ENCODE data around the gene OVOL2.
"Not testable (repeated sequence)": the region's sequence is repeated elsewhere in the genome, so short reads cannot be mapped to it uniquely, and the experiment has no call there.

OVOL2 gene

DNA sequence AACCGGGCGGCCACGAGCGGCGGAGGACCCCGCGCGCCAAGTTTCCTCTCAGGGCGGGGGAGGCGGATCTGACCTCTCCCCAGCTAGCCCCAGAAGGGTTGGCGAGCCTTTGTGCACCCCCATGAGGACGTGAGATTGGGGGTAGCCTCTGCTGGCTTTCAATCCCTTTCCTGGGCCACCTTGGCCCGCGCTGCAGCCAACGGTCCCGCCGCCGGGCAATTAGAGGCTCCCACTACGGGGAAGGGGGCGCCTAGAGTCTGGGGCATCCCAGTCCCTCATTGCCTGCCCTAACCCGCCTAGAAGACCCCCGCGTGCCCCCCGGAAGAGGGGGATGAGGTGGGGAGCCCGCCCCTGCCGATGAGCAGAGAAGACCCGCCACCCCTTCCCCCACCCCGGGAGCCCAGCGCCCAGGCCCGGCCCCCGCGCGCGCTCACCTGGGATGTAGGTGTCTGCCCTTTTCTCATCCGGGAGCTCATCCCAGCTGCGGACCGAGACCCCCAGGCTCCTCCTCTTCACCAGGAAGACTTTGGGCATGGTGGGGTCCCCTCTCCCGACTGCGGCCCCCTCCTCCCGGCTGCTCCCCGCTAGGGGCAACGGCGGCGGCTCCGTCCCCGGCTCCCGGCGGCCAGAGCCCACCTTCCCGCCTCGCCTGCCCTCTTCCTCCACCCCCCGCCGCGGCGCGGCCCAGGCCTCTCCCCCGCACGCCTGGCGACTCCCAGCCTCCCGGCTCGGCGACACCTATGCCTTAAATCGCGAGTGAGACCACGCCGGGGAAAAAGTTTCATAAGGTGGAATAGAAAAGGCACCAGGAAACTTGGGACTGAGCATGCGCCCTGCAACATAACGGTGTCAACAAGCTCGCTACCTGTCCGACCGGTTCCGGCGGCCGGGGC, at the start of gene OVOL2:
Gene OVOL2, minus strand, starts transcription at position 816 of the 893 bp plus-strand sequence. Its CDS starts 282 bp downstream, at position 534.
- Histone ChIP-seq H3K4me3 (ENCODE audit: low read depth in 1 of 5, low read length in 5 of 5) (peak within 1 kb of the TSS in 4 of 5 donors; percentile 11 to 62 (median 50)), H3K4me1 (ENCODE audit: control insufficient read depth in 5 of 5, insufficient read depth in 5 of 5, low read length in 5 of 5) (peaks cover 0 to 34% (median 24%) of the 10 kb centered on the region in 5 donors), H3K36me3 (ENCODE audit: control insufficient read depth in 5 of 5, insufficient read depth in 5 of 5, low read length in 5 of 5) (no peaks in the 10 kb centered on the region), H3K27me3 (ENCODE audit: control insufficient read depth in 5 of 5, insufficient read depth in 4 of 5, low read length in 5 of 5) (peaks cover 40 to 64% (median 56%) of the 10 kb centered on the region in 5 donors), H3K9me3 (ENCODE audit: control insufficient read depth in 5 of 5, low read length in 5 of 5) (peaks cover 0 to 2% (median 0%) of the 10 kb centered on the region in 5 donors), H3K27ac (ENCODE audit: low read depth, low read length) (no peak within 1 kb of the TSS), H3K9ac (ENCODE audit: low read length in 5 of 5) (no peak within 1 kb of the TSS)

DNA sequence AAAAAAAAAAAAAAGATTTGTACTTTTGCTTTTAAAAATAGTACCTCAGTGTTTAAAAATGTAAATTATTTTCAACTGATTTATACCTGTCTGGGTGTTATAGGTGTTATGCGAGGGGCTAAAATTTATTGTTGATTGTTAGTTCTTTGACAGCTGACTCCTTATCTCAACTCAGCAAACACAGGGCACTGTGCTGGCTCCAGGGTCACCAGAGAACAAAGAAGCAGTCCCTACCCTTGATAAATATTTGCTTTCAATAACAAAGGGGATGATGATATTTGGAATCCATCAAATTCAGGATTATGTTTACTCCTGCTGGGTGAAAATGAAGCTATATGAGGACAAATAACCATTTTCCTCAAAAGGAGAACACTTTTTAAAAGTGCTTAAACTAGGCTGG, 45.8 kb upstream of the OVOL2 start:
- Histone ChIP-seq H3K9ac (ENCODE audit: low read length in 5 of 5) (no peak overlapping the region), H3K36me3 (ENCODE audit: control insufficient read depth in 5 of 5, insufficient read depth in 5 of 5, low read length in 5 of 5) (no peaks in the 10 kb centered on the region), H3K9me3 (ENCODE audit: control insufficient read depth in 5 of 5, low read length in 5 of 5) (no peaks in the 10 kb centered on the region)

DNA sequence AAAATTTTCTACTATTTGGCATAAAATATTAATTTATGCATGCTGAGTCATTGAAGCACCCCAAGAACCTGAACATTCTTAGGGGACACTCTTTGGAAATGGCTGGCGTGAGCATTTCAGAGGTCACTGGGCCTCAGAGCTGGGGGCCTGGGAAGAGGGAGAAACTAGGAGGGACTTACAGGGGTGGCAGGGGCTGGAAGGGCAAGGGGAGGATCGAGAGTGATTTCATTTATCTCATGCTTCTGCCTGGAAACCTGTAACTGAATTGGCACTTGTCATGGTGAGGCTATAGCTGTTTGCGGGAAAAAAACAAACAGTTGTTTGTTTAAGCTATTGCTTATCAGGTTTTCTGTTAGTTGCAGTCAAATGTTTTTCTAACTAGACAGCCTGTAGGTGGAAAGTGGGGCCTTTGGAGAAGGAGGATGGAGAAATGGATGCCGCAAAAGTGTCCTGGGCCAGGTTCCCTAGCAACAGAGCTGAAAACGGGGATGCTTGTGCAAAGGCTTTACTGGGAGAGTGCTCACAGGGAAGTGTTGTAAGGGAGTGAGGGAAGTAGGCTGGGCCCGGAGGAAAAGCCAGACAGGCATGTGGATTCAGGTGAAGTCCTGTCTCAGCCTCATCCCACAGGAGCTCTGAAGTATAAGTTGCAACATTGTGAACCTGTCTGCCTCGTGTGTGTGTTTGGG, 43.6 kb upstream of the OVOL2 start:
- no peak overlapping the region for H3K4me3 ChIP-seq (ENCODE audit: low read depth in 1 of 5, low read length in 5 of 5)
- no peaks in the 10 kb centered on the region for H3K36me3 ChIP-seq (ENCODE audit: control insufficient read depth in 5 of 5, insufficient read depth in 5 of 5, low read length in 5 of 5)
- no peaks in the 10 kb centered on the region for H3K9me3 ChIP-seq (ENCODE audit: control insufficient read depth in 5 of 5, low read length in 5 of 5)
- no peak overlapping the region for H3K27ac ChIP-seq (ENCODE audit: low read depth, low read length)
- H3K27me3 ChIP-seq (ENCODE audit: control insufficient read depth in 5 of 5, insufficient read depth in 4 of 5, low read length in 5 of 5), result peaks cover 0 to 12% (median 0%) of the 10 kb centered on the region in 5 donors
- H3K4me1 ChIP-seq (ENCODE audit: control insufficient read depth in 5 of 5, insufficient read depth in 5 of 5, low read length in 5 of 5), result no peaks in the 10 kb centered on the region
- H3K9ac ChIP-seq (ENCODE audit: low read length in 5 of 5), result no peak overlapping the region

More for the DNA sequence above, 45.8 kb upstream of the OVOL2 start:
- Histone ChIP-seq H3K4me1 (ENCODE audit: control insufficient read depth in 5 of 5, insufficient read depth in 5 of 5, low read length in 5 of 5) (no peaks in the 10 kb centered on the region), H3K27ac (ENCODE audit: low read depth, low read length) (no peak overlapping the region), H3K27me3 (ENCODE audit: control insufficient read depth in 5 of 5, insufficient read depth in 4 of 5, low read length in 5 of 5) (peaks cover 0 to 12% (median 0%) of the 10 kb centered on the region in 5 donors), H3K4me3 (ENCODE audit: low read depth in 1 of 5, low read length in 5 of 5) (no peak overlapping the region)

DNA sequence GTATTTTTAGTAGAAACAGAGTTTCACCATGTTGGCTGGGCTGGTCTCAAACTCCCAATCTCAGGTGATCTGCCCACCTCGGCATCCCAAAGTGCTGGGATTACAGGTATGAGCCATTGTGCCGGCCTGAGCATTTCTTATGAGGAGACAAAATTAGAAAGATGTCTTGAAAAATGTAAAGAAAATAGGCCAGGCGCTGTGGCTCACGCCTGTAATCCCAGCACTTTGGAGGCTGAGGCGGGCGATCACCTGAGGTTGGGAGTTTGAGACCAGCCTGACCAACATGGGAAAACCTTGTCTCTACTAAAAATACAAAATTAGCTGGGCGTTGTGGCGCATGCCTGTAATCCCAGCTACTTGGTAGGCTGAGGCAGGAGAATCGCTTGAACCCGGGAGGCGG, 42.9 kb upstream of the OVOL2 start:
- not testable (repeated sequence) for H3K9me3 ChIP-seq (ENCODE audit: control insufficient read depth in 5 of 5, low read length in 5 of 5); H3K36me3 ChIP-seq (ENCODE audit: control insufficient read depth in 5 of 5, insufficient read depth in 5 of 5, low read length in 5 of 5); H3K27ac ChIP-seq (ENCODE audit: low read depth, low read length); H3K4me3 ChIP-seq (ENCODE audit: low read depth in 1 of 5, low read length in 5 of 5); H3K9ac ChIP-seq (ENCODE audit: low read length in 5 of 5); H3K4me1 ChIP-seq (ENCODE audit: control insufficient read depth in 5 of 5, insufficient read depth in 5 of 5, low read length in 5 of 5)
- peaks cover 0 to 12% (median 0%) of the 10 kb centered on the region in 5 donors for H3K27me3 ChIP-seq (ENCODE audit: control insufficient read depth in 5 of 5, insufficient read depth in 4 of 5, low read length in 5 of 5)

DNA sequence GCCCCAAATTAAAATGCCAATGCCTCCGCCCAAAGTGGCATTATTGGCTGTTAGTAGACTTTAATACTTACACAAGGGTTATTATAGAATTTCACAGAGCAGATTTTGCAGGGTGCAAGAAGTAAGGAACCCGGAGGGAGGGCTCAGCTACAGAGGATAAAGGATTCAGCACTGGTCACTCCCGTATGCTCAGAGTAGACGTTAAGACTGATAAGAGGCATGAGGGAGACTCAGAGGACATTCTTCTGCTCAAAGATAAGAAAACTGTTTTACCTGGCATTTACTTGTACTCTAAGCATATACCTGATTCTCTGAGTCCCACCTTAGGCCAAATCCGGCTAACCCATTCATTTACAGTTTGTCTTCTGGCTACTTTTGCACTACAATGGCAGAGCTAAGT, 36.5 kb upstream of the OVOL2 start:
- Histone ChIP-seq H3K27ac (ENCODE audit: low read depth, low read length) (no peak overlapping the region), H3K36me3 (ENCODE audit: control insufficient read depth in 5 of 5, insufficient read depth in 5 of 5, low read length in 5 of 5) (no peaks in the 10 kb centered on the region), H3K4me3 (ENCODE audit: low read depth in 1 of 5, low read length in 5 of 5) (no peak overlapping the region), H3K4me1 (ENCODE audit: control insufficient read depth in 5 of 5, insufficient read depth in 5 of 5, low read length in 5 of 5) (no peaks in the 10 kb centered on the region), H3K9me3 (ENCODE audit: control insufficient read depth in 5 of 5, low read length in 5 of 5) (no peaks in the 10 kb centered on the region), H3K9ac (ENCODE audit: low read length in 5 of 5) (no peak overlapping the region), H3K27me3 (ENCODE audit: control insufficient read depth in 5 of 5, insufficient read depth in 4 of 5, low read length in 5 of 5) (peaks cover 0 to 12% (median 7%) of the 10 kb centered on the region in 5 donors)

DNA sequence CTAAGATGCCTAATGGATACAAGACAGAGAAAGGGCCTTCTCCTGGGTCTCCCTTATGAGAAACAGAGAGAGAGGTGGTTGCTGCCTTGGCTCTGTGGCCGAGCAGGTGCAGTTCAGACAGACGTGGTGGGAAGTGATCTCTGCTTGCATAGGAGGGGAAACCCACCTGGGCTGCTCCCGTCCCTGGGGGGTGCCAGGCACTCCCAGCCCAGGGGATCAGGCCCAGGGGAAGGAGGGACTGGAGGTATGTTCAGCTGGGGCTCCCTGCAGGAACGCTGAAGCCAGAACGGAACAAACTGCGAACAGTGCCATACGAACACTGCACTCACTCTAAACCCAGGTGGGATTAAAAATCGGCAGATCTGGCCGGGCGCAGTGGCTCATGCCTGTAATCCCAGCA, 35.7 kb upstream of the OVOL2 start:
- Histone ChIP-seq H3K27me3 (ENCODE audit: control insufficient read depth in 5 of 5, insufficient read depth in 4 of 5, low read length in 5 of 5) (peaks cover 0 to 12% (median 7%) of the 10 kb centered on the region in 5 donors), H3K4me1 (ENCODE audit: control insufficient read depth in 5 of 5, insufficient read depth in 5 of 5, low read length in 5 of 5) (no peaks in the 10 kb centered on the region), H3K4me3 (ENCODE audit: low read depth in 1 of 5, low read length in 5 of 5) (no peak overlapping the region), H3K27ac (ENCODE audit: low read depth, low read length) (no peak overlapping the region), H3K36me3 (ENCODE audit: control insufficient read depth in 5 of 5, insufficient read depth in 5 of 5, low read length in 5 of 5) (no peaks in the 10 kb centered on the region), H3K9ac (ENCODE audit: low read length in 5 of 5) (no peak overlapping the region), H3K9me3 (ENCODE audit: control insufficient read depth in 5 of 5, low read length in 5 of 5) (no peaks in the 10 kb centered on the region)

DNA sequence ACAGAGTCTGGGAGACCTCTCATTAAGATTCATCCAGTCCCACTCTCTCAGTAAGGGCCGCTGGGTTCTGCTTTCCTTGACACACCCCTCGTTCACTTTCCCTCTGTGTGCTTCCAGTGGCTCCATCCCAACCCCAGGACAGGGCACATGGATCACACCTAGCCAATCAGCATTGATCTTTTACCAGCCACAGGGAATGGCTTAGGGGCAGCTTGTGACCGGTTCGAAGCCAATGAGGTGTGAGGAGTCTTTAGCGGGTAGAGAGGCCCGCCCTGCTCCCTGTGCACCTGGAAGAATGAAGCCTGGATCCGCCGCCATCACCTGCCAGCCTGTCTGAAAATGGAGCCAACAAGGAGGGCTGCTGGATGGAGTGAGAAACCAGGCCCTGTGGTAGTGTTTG, 35.2 kb upstream of the OVOL2 start:
- H3K27ac ChIP-seq (ENCODE audit: low read depth, low read length), result no peak overlapping the region
- H3K4me1 ChIP-seq (ENCODE audit: control insufficient read depth in 5 of 5, insufficient read depth in 5 of 5, low read length in 5 of 5), result no peaks in the 10 kb centered on the region
- H3K9ac ChIP-seq (ENCODE audit: low read length in 5 of 5), result no peak overlapping the region
- no peak overlapping the region for H3K4me3 ChIP-seq (ENCODE audit: low read depth in 1 of 5, low read length in 5 of 5)
- peaks cover 0 to 12% (median 7%) of the 10 kb centered on the region in 5 donors for H3K27me3 ChIP-seq (ENCODE audit: control insufficient read depth in 5 of 5, insufficient read depth in 4 of 5, low read length in 5 of 5)
- H3K36me3 ChIP-seq (ENCODE audit: control insufficient read depth in 5 of 5, insufficient read depth in 5 of 5, low read length in 5 of 5), result no peaks in the 10 kb centered on the region
- H3K9me3 ChIP-seq (ENCODE audit: control insufficient read depth in 5 of 5, low read length in 5 of 5), result no peaks in the 10 kb centered on the region

DNA sequence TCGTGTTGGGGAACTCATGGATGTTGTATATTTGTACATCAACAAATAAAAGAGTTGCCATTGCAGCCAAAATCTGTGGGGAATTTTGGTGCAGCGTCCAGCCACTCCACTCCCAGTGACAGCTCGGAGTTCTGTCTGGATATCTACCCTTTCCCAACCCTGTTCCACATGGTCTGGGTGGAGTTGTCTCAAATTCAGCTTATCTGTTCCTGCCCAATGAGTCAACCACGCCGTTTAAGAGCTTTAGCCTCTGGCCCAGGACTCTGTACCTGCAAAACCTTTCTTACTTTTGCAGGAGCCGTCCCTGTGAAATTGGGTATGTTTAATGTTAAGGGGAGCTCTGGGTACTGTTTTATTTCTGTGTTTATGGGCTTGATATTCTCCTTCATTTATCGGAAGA, 33.9 kb upstream of the OVOL2 start:
- H3K4me3 ChIP-seq (ENCODE audit: low read depth in 1 of 5, low read length in 5 of 5), result no peak overlapping the region
- H3K9me3 ChIP-seq (ENCODE audit: control insufficient read depth in 5 of 5, low read length in 5 of 5), result no peaks in the 10 kb centered on the region
- H3K4me1 ChIP-seq (ENCODE audit: control insufficient read depth in 5 of 5, insufficient read depth in 5 of 5, low read length in 5 of 5), result no peaks in the 10 kb centered on the region
- peaks cover 0 to 12% (median 7%) of the 10 kb centered on the region in 5 donors for H3K27me3 ChIP-seq (ENCODE audit: control insufficient read depth in 5 of 5, insufficient read depth in 4 of 5, low read length in 5 of 5)
- no peaks in the 10 kb centered on the region for H3K36me3 ChIP-seq (ENCODE audit: control insufficient read depth in 5 of 5, insufficient read depth in 5 of 5, low read length in 5 of 5)
- H3K9ac ChIP-seq (ENCODE audit: low read length in 5 of 5), result no peak overlapping the region
- no peak overlapping the region for H3K27ac ChIP-seq (ENCODE audit: low read depth, low read length)

DNA sequence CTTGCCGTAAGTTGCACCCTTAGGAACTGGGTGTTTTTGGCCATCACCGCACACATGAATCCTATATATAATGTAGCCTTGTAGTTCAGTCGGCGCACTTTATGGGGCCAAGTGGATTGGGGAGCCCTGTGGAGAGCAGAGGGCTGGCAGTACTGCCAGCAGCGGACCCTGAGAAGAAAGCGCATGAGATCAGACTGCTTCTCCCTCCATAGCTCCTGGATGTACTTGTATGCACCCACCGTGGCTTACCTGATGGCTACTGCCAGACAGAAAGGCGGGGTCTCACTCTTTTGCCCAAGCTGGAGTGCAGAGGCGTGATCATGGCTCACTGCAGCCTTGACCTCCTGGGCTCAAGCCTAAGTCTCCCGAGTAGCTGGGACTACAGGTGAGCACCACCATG, 32.8 kb upstream of the OVOL2 start:
- Histone ChIP-seq H3K9me3 (ENCODE audit: control insufficient read depth in 5 of 5, low read length in 5 of 5) (no peaks in the 10 kb centered on the region), H3K4me1 (ENCODE audit: control insufficient read depth in 5 of 5, insufficient read depth in 5 of 5, low read length in 5 of 5) (no peaks in the 10 kb centered on the region), H3K4me3 (ENCODE audit: low read depth in 1 of 5, low read length in 5 of 5) (no peak overlapping the region), H3K9ac (ENCODE audit: low read length in 5 of 5) (no peak overlapping the region), H3K27me3 (ENCODE audit: control insufficient read depth in 5 of 5, insufficient read depth in 4 of 5, low read length in 5 of 5) (peaks cover 0 to 12% (median 7%) of the 10 kb centered on the region in 5 donors), H3K36me3 (ENCODE audit: control insufficient read depth in 5 of 5, insufficient read depth in 5 of 5, low read length in 5 of 5) (no peaks in the 10 kb centered on the region), H3K27ac (ENCODE audit: low read depth, low read length) (no peak overlapping the region)

DNA sequence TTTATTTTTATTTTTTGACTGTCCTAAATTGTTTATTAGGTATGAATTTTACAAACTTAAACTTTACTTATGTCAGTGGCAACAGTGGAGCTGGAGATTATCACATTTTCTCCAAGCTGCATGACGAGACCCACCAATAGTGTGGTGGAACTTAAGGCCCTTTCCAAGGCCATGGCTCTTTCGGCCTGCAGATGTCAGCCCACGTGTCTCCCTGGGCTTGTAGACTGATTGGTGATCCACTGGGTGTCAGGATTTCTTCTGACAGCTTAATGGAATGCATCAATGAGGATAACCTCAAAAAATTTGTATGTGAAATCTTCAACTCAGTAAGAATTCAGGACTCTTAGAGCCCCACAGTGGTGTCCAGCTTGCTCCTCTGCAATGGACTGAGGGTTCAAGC, 32.3 kb upstream of the OVOL2 start:
- Histone ChIP-seq H3K9me3 (ENCODE audit: control insufficient read depth in 5 of 5, low read length in 5 of 5) (no peaks in the 10 kb centered on the region), H3K9ac (ENCODE audit: low read length in 5 of 5) (no peak overlapping the region), H3K27me3 (ENCODE audit: control insufficient read depth in 5 of 5, insufficient read depth in 4 of 5, low read length in 5 of 5) (peaks cover 0 to 12% (median 7%) of the 10 kb centered on the region in 5 donors), H3K4me1 (ENCODE audit: control insufficient read depth in 5 of 5, insufficient read depth in 5 of 5, low read length in 5 of 5) (no peaks in the 10 kb centered on the region), H3K4me3 (ENCODE audit: low read depth in 1 of 5, low read length in 5 of 5) (no peak overlapping the region), H3K36me3 (ENCODE audit: control insufficient read depth in 5 of 5, insufficient read depth in 5 of 5, low read length in 5 of 5) (no peaks in the 10 kb centered on the region), H3K27ac (ENCODE audit: low read depth, low read length) (no peak overlapping the region)

Data from subcutaneous abdominal adipose tissue (tissue), 5 donors.